HepG2 (cell line): ENCODE data around the gene IYD. TPM values are rescaled to one million over a fixed set of nuclear protein-coding genes. Genes with fewer than 3 reads are reported as not detected.
A peak's percentile ranks its signal among the peaks of the same experiment; 100 is the strongest.

Source experiments
- ATAC-seq: fragments of 200-7000 bp; cut with Tn5 transposase; 3 replicates; pipeline ENCODE4 v1.9.1; 2020; ENCODE audit warnings: mild to moderate bottlenecking, moderate library complexity
- BruUV-seq: library from RNA; stranded (reverse); fragments of 400-500 nt; replicated peaks from 2 replicates; lab custom pipeline; 2021; lab: Mats Ljungman, UMichigan
- CTCF ChIA-PET: fragments of 300-600 bp; formaldehyde crosslinking; extraction: SDS; loops from one replicate; lab custom pipeline; 2021; ENCODE audit warnings: low total read pairs, inconsistent platforms, low intra/inter-chr PET ratio; lab: Yijun Ruan, JAX
- POLR2A ChIA-PET: fragments of 350-600 bp; sonication (Branson Sonifier 250); formaldehyde crosslinking; loops from one replicate; lab custom pipeline; 2020; ENCODE audit warnings: antibody characterized with exemption, inconsistent platforms; lab: Yijun Ruan, JAX
- DNase-seq: peaks from one replicate; pipeline ENCODE4 v3.0.0-alpha.2; 2015; ENCODE audit warnings: low spot score
- FAIRE-seq: peaks from 3 replicates; lab custom pipeline; 2011; peaks lifted over from hg19 to GRCh38; lab: Jason Lieb, UNC
- H2AFZ ChIP-seq: one replicate; pipeline ENCODE4 v1.6.1; 2011; ENCODE audit warnings: low read length, inconsistent platforms
- H3K27ac ChIP-seq: fragments of 300-600 bp; 3 replicates; pipeline ENCODE4 v1.8.0; 2011; ENCODE audit warnings: mixed run types, mild to moderate bottlenecking, mixed read lengths, low read length, inconsistent platforms; ENCODE audit not compliant: insufficient read depth; ENCODE audit errors: extremely low read length
- H3K27me3 ChIP-seq, 2 experiments: fragments of 200-600 bp in 1 of 2; 2 replicates in 1 of 2; 3 replicates in 1 of 2; pipeline versions ENCODE4 v1.6.0 to v1.8.0; 2011; ENCODE audit warnings: low read length in 2 of 2, mild to moderate bottlenecking in 2 of 2, moderate library complexity in 2 of 2, inconsistent platforms in 1 of 2; ENCODE audit not compliant: insufficient read depth in 2 of 2, control insufficient read depth in 1 of 2
- H3K36me3 ChIP-seq, 2 experiments: fragments of 200-600 bp in 1 of 2; replicated peaks in 1 of 2; 2 replicates in 1 of 2; 3 replicates in 1 of 2; pipeline versions ENCODE4 v1.5.1 to v1.8.0; 2011; ENCODE audit warnings: low read length in 2 of 2, inconsistent platforms in 1 of 2; ENCODE audit not compliant: insufficient read depth in 2 of 2, control insufficient read depth in 1 of 2
- H3K4me1 ChIP-seq: 2 replicates; pipeline ENCODE4 v1.5.1; 2012; ENCODE audit warnings: low read length, inconsistent platforms; ENCODE audit not compliant: insufficient read depth
- H3K4me2 ChIP-seq: 2 replicates; pipeline ENCODE4 v1.6.0; 2011; ENCODE audit warnings: low read depth, low read length, inconsistent platforms
- H3K4me3 ChIP-seq, 3 experiments: fragments of 200-600 bp in 1 of 3; sonication (generic), shearing (Covaris generic) in 1 of 3; replicated peaks in 1 of 3; 2 replicates each; pipeline ENCODE4 v1.5.1; 2011 to 2016; ENCODE audit warnings: low read length in 3 of 3, inconsistent platforms in 2 of 3, low read depth in 2 of 3, mild to moderate bottlenecking in 2 of 3, control low read depth in 1 of 3, mixed read lengths in 1 of 3; ENCODE audit not compliant: insufficient read depth in 1 of 3
- H3K79me2 ChIP-seq: one replicate; pipeline ENCODE4 v1.6.1; 2011; ENCODE audit warnings: low read length, inconsistent platforms; ENCODE audit not compliant: insufficient read depth
- H3K9ac ChIP-seq: 2 replicates; pipeline ENCODE4 v1.6.0; 2011; ENCODE audit warnings: mild to moderate bottlenecking, low read depth, low read length, inconsistent platforms; ENCODE audit not compliant: insufficient read depth
- H3K9me3 ChIP-seq: 2 replicates; pipeline ENCODE4 v1.5.1; 2012; ENCODE audit warnings: mild to moderate bottlenecking, low read length
- H4K20me1 ChIP-seq: 2 replicates; pipeline ENCODE4 v1.6.0; 2011; ENCODE audit warnings: inconsistent platforms, mild to moderate bottlenecking, low read length, moderate library complexity; ENCODE audit not compliant: insufficient read depth
- CEBPG ChIP-seq: IDR thresholded peaks from 2 replicates; pipeline ENCODE4 v1.6.1; 2016
- CTCF ChIP-seq: sonication (generic); formaldehyde crosslinking; IDR thresholded peaks from 2 replicates; pipeline ENCODE4 v1.5.0; 2020; ENCODE audit warnings: mild to moderate bottlenecking, missing genetic modification reagents, moderate library complexity
- FOXP1 ChIP-seq, 2 experiments: fragments of 450-650 bp in 1 of 2; IDR thresholded peaks; 2 replicates each; pipeline ENCODE4 v1.6.1; 2017 to 2018; ENCODE audit warnings: antibody characterized with exemption in 1 of 2
- KLF16 ChIP-seq, 2 experiments: sonication (generic) in 1 of 2; formaldehyde crosslinking in 1 of 2; IDR thresholded peaks; 2 replicates each; pipeline versions ENCODE4 v1.6.1 to v1.8.0; 2016 to 2023; ENCODE audit warnings: missing genetic modification reagents in 2 of 2, missing compliant biosample characterization in 1 of 2
- PTBP1 ChIP-seq: fragments of 200-400 bp; formaldehyde crosslinking; IDR thresholded peaks from 2 replicates; pipeline ENCODE4 v1.6.1; 2018; ENCODE audit warnings: low read length, low read depth; ENCODE audit not compliant: poor library complexity, severe bottlenecking
- RAD21 ChIP-seq: fragments of 450-650 bp; formaldehyde crosslinking; IDR thresholded peaks from 2 replicates; pipeline ENCODE4 v1.5.0; 2020; ENCODE audit warnings: mild to moderate bottlenecking
- SMC3 ChIP-seq: IDR thresholded peaks from 2 replicates; pipeline ENCODE4 v1.6.1; 2011; ENCODE audit warnings: low read length, improper control_type of control experiment
- STAG1 ChIP-seq: sonication (generic); formaldehyde crosslinking; IDR thresholded peaks from 2 replicates; pipeline ENCODE4 v1.4.0; 2020; ENCODE audit warnings: missing genetic modification reagents
- ZBED4 ChIP-seq: sonication (generic); formaldehyde crosslinking; IDR thresholded peaks from 2 replicates; pipeline ENCODE4 v1.4.0; 2020; ENCODE audit warnings: missing genetic modification reagents, borderline replicate concordance
- ZNF547 ChIP-seq: sonication (generic); formaldehyde crosslinking; IDR thresholded peaks from 2 replicates; pipeline ENCODE4 v1.5.1; 2020; ENCODE audit warnings: mild to moderate bottlenecking, missing genetic modification reagents
- WGBS: methylation state at CpG from one replicate; pipeline ENCODE4 v1.1.6; 2017; ENCODE audit warnings: low lambda C conversion rate; 5-methylcytosine and 5-hydroxymethylcytosine counted together
- in situ Hi-C: cut with HindIII; loops from 2 replicates; pipeline ENCODE4 v1.10.0; 2017; ENCODE audit warnings: low pct_unique_long_range_greater_than_20kb; ENCODE audit not compliant: extremely low pct_ligation_motif_present
- intact Hi-C: fragments of 100-400 bp; cut with micrococcal nuclease; formaldehyde crosslinking; loops from one replicate; pipeline ENCODE4 v1.10.0; 2022; ENCODE audit not compliant: unreplicated experiment
- polyA plus RNA-seq, 8 experiments: library from polyadenylated mRNA; depleted of rRNA in 3 of 8; stranded (reverse) in 7 of 8; unstranded in 1 of 8; fragments of >200 nt; fragmentation: Illumina TruSeq in 4 of 8; extraction: Trizol in 4 of 8; gene quantifications; 2 replicates each; pipeline versions ENCODE4 v1.2.1 to v1.2.3, GENCODE V29; 2011 to 2016; ENCODE audit warnings: low read depth in 4 of 8, missing spikeins in 1 of 8, mixed read lengths in 1 of 8; ENCODE audit not compliant: insufficient read depth in 1 of 8
- total RNA-seq, 5 experiments: library from RNA; depleted of rRNA; stranded (reverse); fragments of >200 nt; fragmentation: Illumina TruSeq; extraction: Trizol; gene quantifications; 2 replicates each; pipeline ENCODE4 v1.2.3, GENCODE V29; 2016; ENCODE audit warnings: low read depth in 1 of 5

Gene IYD
- total and polyA plus RNA-seq, 2 of the 13 experiments (the other 11 are each of a cell fraction or from before 2014, with no cell fraction given), result 0.01 to 0.46 TPM

- CTCF ChIA-PET, result interaction anchor here (1.5 to 2.0 kb wide), 3 partner anchors 254 to 480 kb away, joined by 4 to 40 read pairs (median 7); no protein-coding TSS in a partner anchor
- peak; percentile 80 for FAIRE-seq
Measured at GRCh38 chr6:150334790-150335783, 33.7 kb upstream of the IYD start.

More at GRCh38 chr6:150334790-150335783, 33.7 kb upstream of the IYD start:
- DNase-seq, result peak; percentile 52
- ATAC-seq, result peak; percentile 50; the same call in 1 of the 3 replicates
- no peak overlapping the region for H3K4me2 ChIP-seq
- TF ChIP-seq PTBP1, result no peak
- no peak for TF ChIP-seq FOXP1 (IDR thresholded peaks at IDR 0.05)
- TF ChIP-seq FOXP1 (CRISPR knock-in tag; IDR thresholded peaks at IDR 0.05), result no peak
- TF ChIP-seq STAG1 (CRISPR knock-in tag), result peak; percentile 83
- TF ChIP-seq RAD21, result peak; percentile 71
- TF ChIP-seq CEBPG, result 0 out of 2 replicates have a peak, but pooled peaks have one; percentile 3
- TF ChIP-seq SMC3, result peak; percentile 87
- TF ChIP-seq KLF16 (CRISPR knock-in tag; IDR thresholded peaks at IDR 0.05), result 0 out of 4 replicates have a peak, but pooled peaks of 1 of the 2 experiments have one; percentile 18
- TF ChIP-seq ZNF547, result no peak
- peak; percentile 73 for TF ChIP-seq CTCF (CRISPR knock-in tag)
- no peak for TF ChIP-seq ZBED4 (CRISPR knock-in tag)
- TF ChIP-seq, all 625 proteins: peak for 6
- no TSS peak for BruUV-seq
- H3K4me3 ChIP-seq, result no peak overlapping the region
- H2AFZ ChIP-seq, result no peak overlapping the region
- POLR2A ChIA-PET, result no interaction called here
- H3K9ac ChIP-seq, result no peak overlapping the region
- WGBS, result 23% methylated on average over 7 of the region's 7 CpGs
- intact Hi-C loops (loop anchor here (1.0 kb wide), 1 partner anchor 255 kb away; no protein-coding TSS in a partner anchor), in situ Hi-C loops (loop anchor here (5.0 kb wide), 1 partner anchor 253 kb away; no protein-coding TSS in a partner anchor)
- H3K36me3 ChIP-seq, result no peaks in the 10 kb centered on the region
- H3K27me3 ChIP-seq, result peaks cover 0 to 8% of the 10 kb centered on the region in 2 experiments; a peak in 2 of 5 replicates
- H3K9me3 ChIP-seq, result no peaks in the 10 kb centered on the region
- no peaks in the 10 kb centered on the region for H3K79me2 ChIP-seq
- no peaks in the 10 kb centered on the region for H4K20me1 ChIP-seq
- H3K4me1 ChIP-seq, result no peaks in the 10 kb centered on the region
- H3K27ac ChIP-seq, result no peak overlapping the region
